Nucleus accumbens (tissue), 56 donors: Measurements from ENCODE around the gene ATG7.
"Not testable (repeated sequence)": the region's sequence is repeated elsewhere in the genome, so short reads cannot be mapped to it uniquely, and the experiment has no call there.

ENCODE experiments used
- DNase-seq, 56 donors: peaks; one replicate each; lab custom pipeline; 2025; lab: John Stamatoyannopoulos, UW

Gene ATG7

GRCh38 chr3:11558918-11559815, 287.0 kb downstream of the ATG7 start:
- peak in 2 of 56 donors; percentile 42 to 50 for DNase-seq

- DNase-seq = peak in 2 of 56 donors; percentile 43 to 67
These were observed 287.8 kb downstream of the ATG7 start for GRCh38 chr3:11559816-11560633.

- DNase-seq = no peak
These were observed 288.5 kb downstream of the ATG7 start for GRCh38 chr3:11560746-11561145.

GRCh38 chr3:11562277-11562881, 290.2 kb downstream of the ATG7 start:
- no peak for DNase-seq

DNA sequence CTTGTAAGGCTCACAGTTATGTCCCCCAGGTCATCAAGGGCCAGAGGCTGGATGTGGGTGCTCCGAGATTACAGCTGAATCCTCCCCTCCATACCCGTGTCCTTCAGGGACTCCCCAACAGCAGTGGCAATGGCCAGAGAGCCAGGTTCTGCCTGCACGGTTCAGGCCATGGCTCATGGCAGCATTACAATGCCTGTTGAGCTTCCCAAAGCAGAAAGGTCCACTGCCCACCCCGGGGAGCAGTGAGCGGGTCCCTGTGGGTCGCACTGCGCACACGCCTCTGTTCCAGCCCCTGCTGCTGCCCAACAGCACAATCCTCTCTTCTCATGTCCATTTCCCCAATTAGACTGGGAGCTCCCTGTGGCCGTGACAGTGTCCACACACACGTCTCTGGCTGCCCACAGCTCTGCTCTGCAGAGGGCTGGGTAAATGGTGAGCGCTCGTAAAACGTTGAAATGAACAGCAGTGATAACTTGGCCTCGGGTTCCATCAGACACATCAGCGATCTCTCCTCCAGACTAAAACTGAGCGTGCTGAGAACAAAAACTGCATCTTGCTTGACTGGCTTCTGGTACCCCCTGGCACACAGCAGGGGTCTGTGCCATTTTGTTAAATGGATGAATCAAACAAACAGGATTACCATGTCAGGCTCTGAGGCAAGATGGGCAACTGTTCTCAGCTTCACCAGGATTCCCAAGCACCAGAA, 291.1 kb downstream of the ATG7 start:
- no peak for DNase-seq

DNA sequence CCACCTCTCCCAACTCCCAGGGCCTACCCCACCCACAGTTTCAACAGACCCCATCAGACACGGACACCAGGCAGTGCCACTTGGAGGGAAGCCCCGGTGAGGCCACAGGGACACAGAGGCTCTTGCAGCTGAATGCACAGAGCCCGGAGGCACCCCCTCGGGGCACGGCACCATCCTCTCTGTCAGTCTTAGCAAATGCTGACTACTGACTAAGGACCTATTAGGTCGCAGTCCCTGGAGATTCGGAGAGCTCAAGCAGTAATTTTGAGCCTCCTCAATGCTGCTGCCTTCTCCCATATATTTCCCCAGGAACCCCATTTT, 291.6 kb downstream of the ATG7 start:
- no peak for DNase-seq

- DNase-seq = no peak
These were observed 292.4 kb downstream of the ATG7 start for GRCh38 chr3:11564577-11565001.

DNA sequence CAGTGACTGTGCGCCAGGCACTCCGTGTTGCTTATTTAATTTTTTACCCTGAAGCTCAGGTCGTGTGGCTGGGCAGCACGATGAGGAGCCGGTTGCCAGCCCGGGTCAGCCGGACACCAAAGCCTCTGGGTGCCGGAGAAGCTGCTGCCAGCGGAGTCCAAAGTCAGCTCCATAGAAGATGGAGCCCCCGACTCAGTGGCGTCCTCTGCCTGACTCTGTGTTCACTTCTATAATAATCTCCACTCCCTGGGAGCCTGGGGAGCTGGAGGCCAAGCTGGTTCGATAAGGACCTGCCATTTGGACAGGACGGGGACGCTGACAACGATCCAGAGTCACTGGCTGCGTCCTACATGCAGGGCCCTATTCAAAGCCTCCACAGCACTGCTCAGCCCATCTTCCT, 292.9 kb downstream of the ATG7 start:
- DNase-seq = no peak

DNA sequence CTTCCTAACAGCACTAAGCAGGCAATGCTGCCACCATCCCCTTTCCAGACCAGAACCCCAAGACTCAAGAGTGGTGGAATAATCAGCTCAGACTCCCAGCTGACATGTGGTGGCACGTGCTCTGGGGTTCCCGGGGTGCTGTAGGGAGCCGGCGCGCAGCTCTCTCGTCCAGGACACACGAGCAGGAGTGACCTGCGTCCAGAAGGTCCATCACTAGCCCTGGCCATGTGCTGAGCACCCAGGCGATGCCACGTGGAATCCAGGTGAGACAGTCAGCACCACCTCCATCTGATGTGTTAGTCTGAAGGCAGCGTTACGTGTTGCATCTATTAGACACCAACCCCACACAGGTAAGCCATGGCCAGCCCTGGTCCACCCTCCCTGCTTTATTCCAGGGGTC, 293.3 kb downstream of the ATG7 start:
- DNase-seq = no peak

GRCh38 chr3:11565932-11566331, 293.7 kb downstream of the ATG7 start:
- DNase-seq = no peak

DNA sequence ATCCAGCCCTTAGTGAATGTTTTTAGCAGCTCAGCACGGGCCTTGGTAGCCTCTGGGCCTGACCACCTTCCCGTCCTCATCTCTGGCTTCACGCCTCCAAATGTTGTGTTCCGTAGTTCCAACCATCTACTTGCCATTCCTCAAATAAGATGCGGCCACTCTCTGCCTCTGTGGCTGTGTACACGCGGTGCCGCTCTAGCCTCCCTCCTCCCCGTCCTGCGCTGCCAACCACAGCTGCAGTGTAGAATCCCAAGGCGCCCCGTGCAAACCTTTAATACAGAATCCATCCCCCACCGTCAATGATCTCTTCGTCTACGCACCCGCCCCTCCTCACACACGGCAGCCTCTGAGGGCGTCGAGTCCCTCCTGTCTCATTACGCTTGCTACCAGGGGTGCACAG, 294.3 kb downstream of the ATG7 start:
- no peak for DNase-seq

DNA sequence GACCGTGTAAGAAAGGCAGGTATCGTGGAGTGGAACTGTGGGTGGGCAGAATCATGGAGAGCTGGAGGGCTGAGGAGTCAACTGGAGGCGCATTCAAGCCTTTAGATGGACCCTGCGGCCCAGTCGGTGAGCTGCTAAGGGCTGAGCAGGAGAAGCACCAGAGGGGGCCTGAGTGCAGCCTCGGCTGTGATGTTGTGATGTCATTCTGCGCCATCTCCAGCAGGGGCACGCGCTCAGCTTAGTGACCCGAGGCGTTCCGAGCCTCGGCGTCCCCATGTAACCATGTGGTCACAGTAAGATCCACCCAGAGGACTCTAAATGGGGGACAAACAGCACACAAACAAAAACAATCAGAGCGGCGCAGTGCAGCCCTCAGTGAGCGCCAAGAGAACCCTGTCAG, 294.7 kb downstream of the ATG7 start:
- DNase-seq = no peak

- peak in 2 of 56 donors; percentile 68 to 72 for DNase-seq
These were observed 295.6 kb downstream of the ATG7 start for GRCh38 chr3:11567516-11568467.

DNA sequence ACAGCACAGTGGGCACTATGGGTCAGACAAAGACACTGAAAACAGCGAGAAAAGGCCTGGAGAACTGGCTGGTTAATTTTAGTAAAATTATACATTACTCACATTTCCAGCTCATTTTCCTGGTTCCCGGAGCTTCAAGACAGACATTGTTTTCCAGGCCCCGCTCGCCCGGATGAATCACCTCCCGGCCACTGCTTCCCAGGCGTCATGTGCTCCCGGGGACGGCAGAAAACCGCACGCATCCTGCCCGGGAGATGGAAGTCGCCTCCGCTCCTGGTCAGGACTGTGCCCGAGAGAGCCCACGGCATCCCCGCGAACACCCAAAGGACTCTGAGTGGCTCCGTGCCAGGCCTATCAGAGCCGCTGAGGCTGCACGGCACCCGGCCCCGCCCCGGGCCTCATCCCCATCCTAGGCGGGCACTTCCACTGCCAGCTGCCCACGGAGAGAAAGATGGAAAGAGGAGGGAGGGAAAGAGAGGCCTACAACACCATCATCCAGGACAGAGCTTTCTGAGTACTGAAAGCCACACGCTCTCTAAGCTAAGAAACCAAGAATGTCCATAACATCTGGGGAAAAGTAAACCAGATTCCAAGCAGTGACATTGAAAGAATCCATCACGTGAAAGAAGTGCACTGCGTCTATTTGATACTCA, 296.4 kb downstream of the ATG7 start:
- peak in 43 of 56 donors; percentile 25 to 93 (median 54) for DNase-seq

DNA sequence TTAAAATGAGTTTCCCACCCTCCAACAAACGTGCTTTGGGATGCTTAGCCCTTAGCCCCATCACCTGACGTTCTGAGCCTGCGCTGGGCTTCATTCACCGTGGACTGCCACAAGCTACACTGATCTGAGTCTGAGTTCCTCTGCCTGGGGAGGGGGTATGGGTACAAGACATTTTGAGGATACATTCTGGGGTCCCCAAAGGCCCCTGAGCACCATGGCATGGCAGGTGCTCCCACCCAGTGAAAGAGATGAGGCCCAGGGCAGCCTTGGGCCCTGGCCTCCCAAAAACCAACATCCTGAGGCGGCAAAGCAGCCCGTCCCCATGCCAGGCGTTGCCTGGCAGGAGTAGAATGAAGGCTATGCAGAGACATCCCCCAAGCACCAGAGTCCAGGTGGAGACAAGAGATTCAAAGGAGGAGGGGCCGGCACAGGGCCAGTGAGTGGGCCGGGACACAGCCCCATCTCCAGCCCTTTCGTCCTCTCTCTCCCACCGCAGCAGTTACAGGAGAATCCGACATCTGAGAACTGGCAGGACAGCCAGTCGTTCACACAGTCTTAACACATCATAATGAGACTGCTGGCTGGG, 297.1 kb downstream of the ATG7 start:
- no peak for DNase-seq

- DNase-seq = no peak
These were observed 298.1 kb downstream of the ATG7 start for GRCh38 chr3:11570251-11570650.

DNA sequence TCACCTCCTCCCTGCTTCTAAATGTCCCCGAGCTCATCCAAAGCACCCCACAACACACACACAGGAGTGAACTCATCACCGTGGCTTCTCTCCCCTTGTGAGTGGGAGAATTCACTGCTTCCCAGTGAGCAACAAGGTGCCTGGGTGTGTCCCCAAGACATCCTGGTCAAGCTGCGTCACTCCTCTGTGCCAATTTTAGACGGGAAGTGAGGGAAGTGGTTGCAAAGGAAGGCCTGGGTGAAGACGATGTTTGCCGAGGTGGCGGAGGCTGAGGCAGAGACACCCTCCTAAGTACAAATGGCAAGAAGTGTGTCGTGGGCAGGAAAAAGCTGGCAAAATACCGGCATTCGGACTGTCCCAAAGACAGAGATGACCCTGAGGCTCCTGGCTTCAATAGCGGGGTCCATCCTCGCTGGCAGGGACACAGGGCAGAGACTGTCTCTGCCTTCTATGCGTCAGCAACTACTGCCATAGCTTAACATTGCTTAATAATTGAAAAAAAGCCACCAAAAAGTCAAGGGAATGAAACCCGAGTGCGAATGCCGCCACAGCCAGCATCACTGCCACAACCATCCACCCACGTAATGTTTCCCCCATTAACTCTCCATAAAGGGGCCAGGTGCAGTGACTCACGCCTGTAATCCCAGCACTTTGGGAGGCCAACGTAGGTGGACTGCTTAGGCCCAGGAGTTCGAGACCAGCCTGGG, 298.7 kb downstream of the ATG7 start:
- no peak for DNase-seq

- not testable (repeated sequence) for DNase-seq
These were observed 300.5 kb downstream of the ATG7 start for GRCh38 chr3:11572660-11573059.
